PC-9 (cell line): ENCODE data around the gene CDKN2C.

Source experiments
- EZH2 ChIP-seq: fragments of 200-600 bp; sonication (generic); IDR thresholded peaks from 2 replicates; pipeline ENCODE4 v1.8.0; 2017; ENCODE audit warnings: antibody characterized with exemption, low read depth
- TF ChIP-seq, protein P1 (sequence below): fragments of 200-600 bp; sonication (generic); conservative IDR thresholded peaks from 2 replicates; pipeline ENCODE4 v1.6.1; 2017; ENCODE audit warnings: mixed run types, antibody characterized with exemption, mild to moderate bottlenecking, moderate library complexity

DNA sequence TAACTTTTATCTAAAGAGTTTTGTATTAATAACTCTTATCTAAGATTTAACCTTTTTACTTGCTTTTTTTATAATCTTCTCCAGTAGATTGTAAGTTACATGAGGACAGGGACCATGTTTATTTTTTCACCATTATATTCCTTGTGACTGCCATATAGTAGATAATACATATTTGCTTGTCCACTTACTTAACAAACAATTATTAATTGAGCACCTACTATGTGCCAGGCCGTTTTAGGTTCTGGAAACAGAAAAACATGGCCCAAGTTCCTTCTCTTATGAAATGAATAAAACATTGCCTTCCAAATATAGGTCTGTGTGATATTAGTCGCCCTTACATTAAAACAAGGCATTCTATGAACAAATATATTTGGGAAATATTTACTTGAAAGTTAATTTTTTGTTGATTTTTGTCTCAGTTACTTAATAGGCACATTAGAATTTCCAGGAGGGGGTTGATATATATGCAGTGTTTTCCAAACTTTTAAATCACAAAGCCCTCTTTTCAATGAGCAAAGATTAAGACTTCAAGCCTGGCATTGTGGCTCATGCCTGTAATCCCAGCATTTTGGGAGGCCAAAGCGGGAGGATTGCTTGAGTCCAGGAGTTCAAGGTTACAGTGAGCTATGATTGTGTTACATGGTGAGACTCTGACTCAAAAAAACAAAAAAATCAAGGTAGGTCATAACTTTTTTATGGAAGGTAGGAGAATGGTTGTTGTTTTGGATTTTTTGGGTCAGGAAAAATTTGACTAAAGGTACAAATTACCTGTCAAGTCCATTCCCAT, 22.7 kb downstream of the CDKN2C start:
- no peak for TF ChIP-seq EZH2
- TF ChIP-seq, protein P1, sequence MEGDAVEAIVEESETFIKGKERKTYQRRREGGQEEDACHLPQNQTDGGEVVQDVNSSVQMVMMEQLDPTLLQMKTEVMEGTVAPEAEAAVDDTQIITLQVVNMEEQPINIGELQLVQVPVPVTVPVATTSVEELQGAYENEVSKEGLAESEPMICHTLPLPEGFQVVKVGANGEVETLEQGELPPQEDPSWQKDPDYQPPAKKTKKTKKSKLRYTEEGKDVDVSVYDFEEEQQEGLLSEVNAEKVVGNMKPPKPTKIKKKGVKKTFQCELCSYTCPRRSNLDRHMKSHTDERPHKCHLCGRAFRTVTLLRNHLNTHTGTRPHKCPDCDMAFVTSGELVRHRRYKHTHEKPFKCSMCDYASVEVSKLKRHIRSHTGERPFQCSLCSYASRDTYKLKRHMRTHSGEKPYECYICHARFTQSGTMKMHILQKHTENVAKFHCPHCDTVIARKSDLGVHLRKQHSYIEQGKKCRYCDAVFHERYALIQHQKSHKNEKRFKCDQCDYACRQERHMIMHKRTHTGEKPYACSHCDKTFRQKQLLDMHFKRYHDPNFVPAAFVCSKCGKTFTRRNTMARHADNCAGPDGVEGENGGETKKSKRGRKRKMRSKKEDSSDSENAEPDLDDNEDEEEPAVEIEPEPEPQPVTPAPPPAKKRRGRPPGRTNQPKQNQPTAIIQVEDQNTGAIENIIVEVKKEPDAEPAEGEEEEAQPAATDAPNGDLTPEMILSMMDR, result no peak
